CD4-positive, alpha-beta T cell (primary cell): ENCODE measurements around the gene HMOX1. TPM values are rescaled to one million over a fixed set of nuclear protein-coding genes. Genes with fewer than 3 reads are reported as not detected.

Experiments
- ATAC-seq: fragments of 200-7000 bp; cut with Tn5 transposase; one replicate; pipeline ENCODE4 v1.10.0; 2022; ENCODE audit warnings: mild to moderate bottlenecking; ENCODE audit not compliant: poor library complexity
- CTCF ChIA-PET: fragments of 350-600 bp; sonication (Branson Sonifier 250); formaldehyde crosslinking; loops from one replicate; lab custom pipeline; 2021; ENCODE audit warnings: antibody characterized with exemption, inconsistent platforms; lab: Charles Lee
- POLR2A ChIA-PET: fragments of 350-600 bp; sonication (Branson Sonifier 250); formaldehyde crosslinking; loops from one replicate; lab custom pipeline; 2021; ENCODE audit warnings: antibody characterized with exemption, inconsistent platforms; lab: Charles Lee
- DNase-seq, 14 experiments: peaks; one replicate each; pipeline ENCODE4 v3.0.0-alpha.2; 2013 to 2020; ENCODE audit warnings: mixed read lengths in 2 of 14
- H3K27ac ChIP-seq, 2 donors: one replicate each; pipeline versions ENCODE4 v1.5.1 to v1.7.0; 2013; ENCODE audit warnings: low read length in 2 of 2, low read depth in 1 of 2, mild to moderate bottlenecking in 1 of 2
- H3K27me3 ChIP-seq, 2 experiments: 1 replicate in 1 of 2; 2 replicates in 1 of 2; pipeline versions ENCODE4 v1.6.1 to v1.7.0; 2013; ENCODE audit warnings: low read length in 2 of 2, control low read depth in 1 of 2, mild to moderate bottlenecking in 1 of 2, moderate library complexity in 1 of 2; ENCODE audit not compliant: insufficient read depth in 2 of 2, control insufficient read depth in 1 of 2
- H3K36me3 ChIP-seq: one replicate; pipeline ENCODE4 v1.6.1; 2013; ENCODE audit warnings: low read length, control low read depth; ENCODE audit not compliant: insufficient read depth
- H3K4me1 ChIP-seq: one replicate; pipeline ENCODE4 v1.6.1; 2013; ENCODE audit warnings: low read length, control low read depth; ENCODE audit not compliant: insufficient read depth
- H3K4me3 ChIP-seq: one replicate; pipeline ENCODE4 v1.5.1; 2013; ENCODE audit warnings: mild to moderate bottlenecking, low read length, moderate library complexity
- H3K9me3 ChIP-seq, 2 experiments: 1 replicate in 1 of 2; 2 replicates in 1 of 2; pipeline versions ENCODE4 v1.6.1 to v1.7.0; 2013; ENCODE audit warnings: low read length in 2 of 2, mild to moderate bottlenecking in 2 of 2, control low read depth in 1 of 2, moderate library complexity in 1 of 2; ENCODE audit not compliant: control insufficient read depth in 1 of 2, insufficient read depth in 1 of 2
- H3K27ac Mint-ChIP-seq: one replicate; pipeline ENCODE4 v1.8.0; 2020; ENCODE audit warnings: mixed read lengths
- H3K27me3 Mint-ChIP-seq: one replicate; pipeline ENCODE4 v1.8.0; 2021; ENCODE audit warnings: mixed read lengths
- H3K36me3 Mint-ChIP-seq: one replicate; pipeline ENCODE4 v1.8.0; 2021; ENCODE audit warnings: low read depth, mixed read lengths
- H3K4me1 Mint-ChIP-seq: one replicate; pipeline ENCODE4 v1.8.0; 2021; ENCODE audit warnings: low read depth, mixed read lengths
- H3K4me3 Mint-ChIP-seq: one replicate; pipeline ENCODE4 v1.8.0; 2020; ENCODE audit warnings: mild to moderate bottlenecking, mixed read lengths
- H3K9me3 Mint-ChIP-seq: one replicate; pipeline ENCODE4 v1.8.0; 2020; ENCODE audit warnings: mixed read lengths
- CTCF ChIP-seq: fragments of 200-600 bp; IDR thresholded peaks from one replicate; pipeline ENCODE4 v1.8.0; 2022; ENCODE audit warnings: antibody characterized with exemption, mild to moderate bottlenecking
- intact Hi-C, 2 experiments: fragments of 100-400 bp; cut with DNase I in 1 of 2; cut with micrococcal nuclease in 1 of 2; formaldehyde crosslinking; loops; one replicate each; pipeline versions ENCODE4 v1.15.1 to v1.9.0; 2023 to 2025; cut with DNase I, micrococcal nuclease
- total RNA-seq, 174 experiments: library from RNA in 2 of 174; stranded (reverse) in 2 of 174; gene quantifications; one replicate each; pipeline ENCODE4 v1.2.3 and lab custom pipeline; 2021 to 2026

The HMOX1 gene
- total RNA-seq, 2 experiments from 2014 or later = 1.1 to 1.5 TPM

- H3K27me3 ChIP-seq = no peaks in the 10 kb centered on the region
- ChIA-PET CTCF (no interaction called here), POLR2A (no interaction called here)
- intact Hi-C loops = no loop called here
- Mint-ChIP-seq H3K9me3 (no peaks in the 10 kb centered on the region), H3K4me3 (no peak overlapping the region), H3K36me3 (peaks cover 25% of the 10 kb centered on the region), H3K4me1 (no peaks in the 10 kb centered on the region), H3K27me3 (no peaks in the 10 kb centered on the region), H3K27ac (peak overlapping the region; percentile 33)
- H3K4me3 ChIP-seq = no peak overlapping the region
- DNase-seq (peak in 1 of 14 experiments; percentile 13), ATAC-seq (no peak)
- H3K36me3 ChIP-seq = peaks cover 64% of the 10 kb centered on the region
- H3K27ac ChIP-seq = no peak overlapping the region
- no peak for TF ChIP-seq CTCF
- no peaks in the 10 kb centered on the region for H3K9me3 ChIP-seq
- no peaks in the 10 kb centered on the region for H3K4me1 ChIP-seq
Measured at GRCh38 chr22:35343664-35344550, 37.0 kb upstream of the HMOX1 start.

GRCh38 chr22:35344956-35345690 is 35.8 kb upstream of the HMOX1 start:
- ChIA-PET CTCF (no interaction called here), POLR2A (no interaction called here)
- no peaks in the 10 kb centered on the region for H3K4me1 Mint-ChIP-seq
- no peak overlapping the region for H3K27ac Mint-ChIP-seq
- H3K9me3 ChIP-seq = no peaks in the 10 kb centered on the region
- H3K27me3 ChIP-seq = no peaks in the 10 kb centered on the region
- intact Hi-C loops = no loop called here
- no peak for TF ChIP-seq CTCF
- no peaks in the 10 kb centered on the region for H3K9me3 Mint-ChIP-seq
- no peaks in the 10 kb centered on the region for H3K4me1 ChIP-seq
- H3K4me3 ChIP-seq = no peak overlapping the region
- no peaks in the 10 kb centered on the region for H3K27me3 Mint-ChIP-seq
- no peak overlapping the region for H3K4me3 Mint-ChIP-seq
- peaks cover 25% of the 10 kb centered on the region for H3K36me3 Mint-ChIP-seq
- peaks cover 57% of the 10 kb centered on the region for H3K36me3 ChIP-seq
- no peak overlapping the region for H3K27ac ChIP-seq
- ATAC-seq (no peak), DNase-seq (no peak)

- Mint-ChIP-seq H3K4me1 (peaks cover 8% of the 10 kb centered on the region), H3K27ac (no peak overlapping the region), H3K27me3 (no peaks in the 10 kb centered on the region), H3K4me3 (peak overlapping the region; percentile 15), H3K9me3 (no peaks in the 10 kb centered on the region), H3K36me3 (peaks cover 25% of the 10 kb centered on the region)
- Histone ChIP-seq H3K4me1 (peaks cover 8% of the 10 kb centered on the region), H3K36me3 (peaks cover 49% of the 10 kb centered on the region), H3K27ac (no peak overlapping the region), H3K9me3 (no peaks in the 10 kb centered on the region), H3K27me3 (no peaks in the 10 kb centered on the region), H3K4me3 (no peak overlapping the region)
- CTCF ChIA-PET = no interaction called here
- no peak for TF ChIP-seq CTCF
- ATAC-seq (no peak), DNase-seq (no peak)
- intact Hi-C loops = no loop called here
- POLR2A ChIA-PET = no interaction called here
Measured at GRCh38 chr22:35345808-35346505, 34.9 kb upstream of the HMOX1 start.
